ENCODE measurements around the gene FRMD8. TPM values are rescaled to one million over a fixed set of nuclear protein-coding genes. Genes with fewer than 3 reads are reported as not detected.

Gene FRMD8
- total and polyA plus RNA-seq, 4 donors: 2.8 to 22.8 (median 15.0) TPM

- no peak overlapping the region for H3K9ac ChIP-seq (ENCODE audit: low read depth in 1 of 2, low read length in 2 of 2)
- H3K9me3 ChIP-seq (ENCODE audit: control insufficient read depth in 4 of 4, low read length in 3 of 4): no peaks in the 10 kb centered on the region
- peaks cover 0 to 7% (median 3%) of the 10 kb centered on the region in 4 donors for H3K4me1 ChIP-seq (ENCODE audit: control insufficient read depth in 4 of 4, insufficient read depth in 4 of 4, low read length in 3 of 4)
- TF ChIP-seq MAX (IDR thresholded peaks at IDR 0.05) (no peak), RXRA (IDR thresholded peaks at IDR 0.05) (no peak)
- no peak overlapping the region for H3K27ac ChIP-seq (ENCODE audit: low read depth in 1 of 2, low read length in 2 of 2)
- H3K4me3 ChIP-seq (ENCODE audit: low read depth in 1 of 3, low read length in 3 of 3): no peak overlapping the region
- DNase-seq (ENCODE audit: low spot score): no peak
- no peaks in the 10 kb centered on the region for H3K36me3 ChIP-seq (ENCODE audit: control insufficient read depth in 4 of 4, insufficient read depth in 3 of 4, low read depth in 1 of 4, low read length in 3 of 4)
- 74% methylated on average over 3 of the region's 3 CpGs for WGBS
- no peaks in the 10 kb centered on the region for H3K27me3 ChIP-seq (ENCODE audit: control insufficient read depth in 4 of 4, insufficient read depth in 4 of 4, low read length in 3 of 4)
Observed at GRCh38 chr11:65363770-65364169, 22.7 kb upstream of the FRMD8 start.

GRCh38 chr11:65366340-65366773 is 20.1 kb upstream of the FRMD8 start:
- 1% methylated on average over 4 of the region's 4 CpGs for WGBS
- H3K4me3 ChIP-seq (ENCODE audit: low read depth in 1 of 3, low read length in 3 of 3): no peak overlapping the region
- TF ChIP-seq, protein P1, sequence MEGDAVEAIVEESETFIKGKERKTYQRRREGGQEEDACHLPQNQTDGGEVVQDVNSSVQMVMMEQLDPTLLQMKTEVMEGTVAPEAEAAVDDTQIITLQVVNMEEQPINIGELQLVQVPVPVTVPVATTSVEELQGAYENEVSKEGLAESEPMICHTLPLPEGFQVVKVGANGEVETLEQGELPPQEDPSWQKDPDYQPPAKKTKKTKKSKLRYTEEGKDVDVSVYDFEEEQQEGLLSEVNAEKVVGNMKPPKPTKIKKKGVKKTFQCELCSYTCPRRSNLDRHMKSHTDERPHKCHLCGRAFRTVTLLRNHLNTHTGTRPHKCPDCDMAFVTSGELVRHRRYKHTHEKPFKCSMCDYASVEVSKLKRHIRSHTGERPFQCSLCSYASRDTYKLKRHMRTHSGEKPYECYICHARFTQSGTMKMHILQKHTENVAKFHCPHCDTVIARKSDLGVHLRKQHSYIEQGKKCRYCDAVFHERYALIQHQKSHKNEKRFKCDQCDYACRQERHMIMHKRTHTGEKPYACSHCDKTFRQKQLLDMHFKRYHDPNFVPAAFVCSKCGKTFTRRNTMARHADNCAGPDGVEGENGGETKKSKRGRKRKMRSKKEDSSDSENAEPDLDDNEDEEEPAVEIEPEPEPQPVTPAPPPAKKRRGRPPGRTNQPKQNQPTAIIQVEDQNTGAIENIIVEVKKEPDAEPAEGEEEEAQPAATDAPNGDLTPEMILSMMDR (IDR thresholded peaks at IDR 0.05; ENCODE audit: low read depth, low read length, missing input control): peak; percentile 72
- TF ChIP-seq GABPA (IDR thresholded peaks at IDR 0.05 in 1 of 2, conservative IDR thresholded peaks at IDR 0.05 in 1 of 2): no peak
- peak; percentile 89 to 92 for TF ChIP-seq RAD21 (IDR thresholded peaks at IDR 0.05)
- TF ChIP-seq RXRA (IDR thresholded peaks at IDR 0.05): peak; percentile 12 to 14
- TF ChIP-seq MAX (IDR thresholded peaks at IDR 0.05): no peak
- TF ChIP-seq HNF4A (conservative IDR thresholded peaks at IDR 0.05): peak; percentile 17 to 32
- H3K27ac ChIP-seq (ENCODE audit: low read depth in 1 of 2, low read length in 2 of 2): no peak overlapping the region
- no peak for DNase-seq (ENCODE audit: low spot score)
- H3K27me3 ChIP-seq (ENCODE audit: control insufficient read depth in 4 of 4, insufficient read depth in 4 of 4, low read length in 3 of 4): no peaks in the 10 kb centered on the region
- H3K4me1 ChIP-seq (ENCODE audit: control insufficient read depth in 4 of 4, insufficient read depth in 4 of 4, low read length in 3 of 4): peaks cover 0 to 11% (median 4%) of the 10 kb centered on the region in 4 donors
- no peaks in the 10 kb centered on the region for H3K9me3 ChIP-seq (ENCODE audit: control insufficient read depth in 4 of 4, low read length in 3 of 4)
- no peak overlapping the region for H3K9ac ChIP-seq (ENCODE audit: low read depth in 1 of 2, low read length in 2 of 2)
- no peaks in the 10 kb centered on the region for H3K36me3 ChIP-seq (ENCODE audit: control insufficient read depth in 4 of 4, insufficient read depth in 3 of 4, low read depth in 1 of 4, low read length in 3 of 4)

- no peak for DNase-seq (ENCODE audit: low spot score)
- no peaks in the 10 kb centered on the region for H3K9me3 ChIP-seq (ENCODE audit: control insufficient read depth in 4 of 4, low read length in 3 of 4)
- peak overlapping the region; percentile 42 to 49 for H3K27ac ChIP-seq (ENCODE audit: low read depth in 1 of 2, low read length in 2 of 2)
- no peak overlapping the region for H3K9ac ChIP-seq (ENCODE audit: low read depth in 1 of 2, low read length in 2 of 2)
- H3K4me3 ChIP-seq (ENCODE audit: low read depth in 1 of 3, low read length in 3 of 3): no peak overlapping the region
- no peaks in the 10 kb centered on the region for H3K27me3 ChIP-seq (ENCODE audit: control insufficient read depth in 4 of 4, insufficient read depth in 4 of 4, low read length in 3 of 4)
- peaks cover 0 to 13% (median 4%) of the 10 kb centered on the region in 4 donors for H3K4me1 ChIP-seq (ENCODE audit: control insufficient read depth in 4 of 4, insufficient read depth in 4 of 4, low read length in 3 of 4)
- WGBS: 89% methylated on average over 6 of the region's 6 CpGs
- H3K36me3 ChIP-seq (ENCODE audit: control insufficient read depth in 4 of 4, insufficient read depth in 3 of 4, low read depth in 1 of 4, low read length in 3 of 4): no peaks in the 10 kb centered on the region
- no peak for TF ChIP-seq GABPA (IDR thresholded peaks at IDR 0.05 in 1 of 2, conservative IDR thresholded peaks at IDR 0.05 in 1 of 2)
- TF ChIP-seq SP1 (IDR thresholded peaks at IDR 0.05): no peak
- no peak for TF ChIP-seq TAF1 (conservative IDR thresholded peaks at IDR 0.05)
- TF ChIP-seq YY1 (IDR thresholded peaks at IDR 0.05): no peak
- TF ChIP-seq FOXA2 (IDR thresholded peaks at IDR 0.05): no peak
- TF ChIP-seq, protein P1 (IDR thresholded peaks at IDR 0.05; ENCODE audit: low read depth, low read length, missing input control): no peak
- TF ChIP-seq, protein P2, sequence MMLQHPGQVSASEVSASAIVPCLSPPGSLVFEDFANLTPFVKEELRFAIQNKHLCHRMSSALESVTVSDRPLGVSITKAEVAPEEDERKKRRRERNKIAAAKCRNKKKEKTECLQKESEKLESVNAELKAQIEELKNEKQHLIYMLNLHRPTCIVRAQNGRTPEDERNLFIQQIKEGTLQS (IDR thresholded peaks at IDR 0.05): no peak
- no peak for TF ChIP-seq EGR1 (IDR thresholded peaks at IDR 0.05; ENCODE audit: low read depth in 2 of 2)
- no peak for TF ChIP-seq RXRA (IDR thresholded peaks at IDR 0.05)
- TF ChIP-seq FOXA1 (IDR thresholded peaks at IDR 0.05): no peak
- no peak for TF ChIP-seq MAX (IDR thresholded peaks at IDR 0.05)
- no peak for TF ChIP-seq JUND (IDR thresholded peaks at IDR 0.05)
- no peak for TF ChIP-seq RAD21 (IDR thresholded peaks at IDR 0.05)
- no peak for TF ChIP-seq ZBTB33 (IDR thresholded peaks at IDR 0.05)
- TF ChIP-seq NR2F2 (IDR thresholded peaks at IDR 0.05): no peak
Observed at GRCh38 chr11:65370659-65371049, 15.8 kb upstream of the FRMD8 start.
